Upper lobe of left lung (tissue), 6 donors: Measurements from ENCODE around the gene MSL1. TPM values are rescaled to one million over a fixed set of nuclear protein-coding genes. Genes with fewer than 3 reads are reported as not detected.

Experiments used
- ATAC-seq, 2 donors: fragments of 200-7000 bp; cut with Tn5 transposase; one replicate each; pipeline ENCODE4 v1.9.1; 2022; ENCODE audit warnings: mild to moderate bottlenecking in 2 of 2, moderate library complexity in 2 of 2; ENCODE audit not compliant: low FRiP score in 2 of 2
- DNase-seq, 2 donors: peaks; one replicate each; pipeline ENCODE4 v3.0.0-alpha.2; 2019 to 2020
- H3K27ac ChIP-seq, 4 donors: fragments of 200-600 bp; sonication (generic); one replicate each; pipeline ENCODE4 v1.5.1; 2016 to 2019
- H3K27me3 ChIP-seq, 4 donors: fragments of 200-600 bp; sonication (generic); one replicate each; pipeline ENCODE4 v1.5.1; 2017 to 2019
- H3K36me3 ChIP-seq, 4 donors: fragments of 200-600 bp; sonication (generic); one replicate each; pipeline ENCODE4 v1.5.1; 2016 to 2019
- H3K4me1 ChIP-seq, 4 donors: fragments of 200-600 bp; sonication (generic); one replicate each; pipeline ENCODE4 v1.5.1; 2018 to 2019
- H3K4me3 ChIP-seq, 4 donors: fragments of 200-600 bp; sonication (generic); one replicate each; pipeline ENCODE4 v1.5.1; 2017 to 2019; ENCODE audit warnings: mild to moderate bottlenecking in 2 of 4, moderate library complexity in 1 of 4
- H3K9me3 ChIP-seq, 4 donors: fragments of 200-600 bp; sonication (generic); one replicate each; pipeline ENCODE4 v1.5.1; 2018 to 2019
- CTCF ChIP-seq, 6 experiments: fragments of 450-650 bp in 4 of 6; fragments of 200-600 bp in 2 of 6; sonication (generic) in 2 of 6; IDR thresholded peaks; one replicate each; pipeline ENCODE4 v1.5.1; 2016 to 2019; ENCODE audit warnings: antibody characterized with exemption in 6 of 6
- EP300 ChIP-seq, 4 donors: sonication (generic); formaldehyde crosslinking; IDR thresholded peaks; one replicate each; pipeline ENCODE4 v1.5.1; 2017; ENCODE audit warnings: antibody characterized with exemption in 4 of 4, control low read depth in 2 of 4
- POLR2A ChIP-seq, 4 donors: fragments of 450-650 bp; IDR thresholded peaks; one replicate each; pipeline ENCODE4 v1.5.1; 2016 to 2017; ENCODE audit warnings: antibody characterized with exemption in 4 of 4, mild to moderate bottlenecking in 2 of 4
- POLR2AphosphoS5 ChIP-seq, 2 donors: sonication (generic); formaldehyde crosslinking; IDR thresholded peaks; one replicate each; pipeline ENCODE4 v1.5.1; 2017; ENCODE audit warnings: antibody characterized with exemption in 2 of 2
- WGBS, 2 donors: methylation state at CpG; one replicate each; pipeline ENCODE4 v1.1.5; 2017 to 2018; 5-methylcytosine and 5-hydroxymethylcytosine counted together
- total RNA-seq, 6 donors: library from RNA; depleted of rRNA in 4 of 6; stranded (reverse); fragments of >200 nt in 4 of 6; gene quantifications; one replicate each; pipeline versions ENCODE4 v1.1.0 to v1.2.1, GENCODE V29; 2016 to 2021
- donor health status: DM: no; HTN: no; CAD: no; lungs with moderate emphysema.
- donor health status: DM: no; HTN: yes; CAD: no; lungs with severe emphysema.

MSL1 gene
- total RNA-seq, 6 donors from 2014 or later: 57.6 to 240 (median 97.0) TPM

DNA sequence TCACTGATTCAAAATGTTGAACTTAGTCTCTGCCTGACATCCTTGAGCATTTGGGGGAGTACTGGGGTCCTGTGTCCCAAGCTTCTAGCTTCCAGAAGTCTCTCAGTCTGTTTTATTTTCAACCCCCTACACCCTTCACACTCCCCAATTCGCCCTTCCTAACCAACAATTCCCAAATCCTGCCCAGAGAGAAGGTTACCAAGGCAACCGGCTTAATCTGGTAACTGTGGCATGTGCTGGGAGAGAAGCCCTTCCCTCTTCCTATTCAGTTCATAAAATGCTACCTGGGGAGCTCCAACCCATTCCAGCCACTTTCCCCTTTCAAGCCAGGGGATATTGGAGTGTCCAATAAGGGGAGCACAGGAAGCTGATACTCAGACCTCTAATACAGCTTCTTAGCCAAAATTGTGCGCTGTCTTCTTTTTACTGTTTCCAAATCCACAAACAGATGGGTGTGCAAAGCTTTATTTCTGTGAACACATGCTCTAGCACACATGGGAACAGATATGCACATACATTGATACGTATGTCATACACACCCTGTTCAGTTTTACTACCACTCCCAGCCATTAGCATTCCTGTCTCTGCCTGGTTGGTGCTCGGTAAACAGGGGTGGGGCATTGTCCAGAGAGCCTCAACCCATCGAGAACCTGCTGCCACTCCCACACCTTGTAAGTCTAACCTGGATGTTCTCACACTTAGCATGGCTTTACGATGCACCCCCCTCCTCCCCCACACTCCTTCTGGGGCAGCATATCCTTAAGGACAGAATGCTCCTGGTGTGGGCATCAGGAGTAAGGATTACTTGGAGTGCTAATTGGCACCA lies 54.4 kb downstream of the MSL1 start:
- Histone ChIP-seq H3K4me3 (no peak overlapping the region), H3K36me3 (peaks cover 0 to 44% (median 19%) of the 10 kb centered on the region in 4 donors), H3K27ac (peak overlapping the region; percentile 53 to 74 (median 58)), H3K9me3 (no peaks in the 10 kb centered on the region), H3K4me1 (peaks cover 14 to 21% (median 17%) of the 10 kb centered on the region in 4 donors), H3K27me3 (no peaks in the 10 kb centered on the region)
- peak in 1 of 2 donors; percentile 83 for DNase-seq
- peak; percentile 16 to 85 for ATAC-seq
- no peak for TF ChIP-seq POLR2AphosphoS5 (IDR thresholded peaks at IDR 0.05)
- no peak for TF ChIP-seq POLR2A (IDR thresholded peaks at IDR 0.05)
- TF ChIP-seq EP300 (IDR thresholded peaks at IDR 0.05): no peak
- TF ChIP-seq CTCF (IDR thresholded peaks at IDR 0.05): no peak
- WGBS, 2 donors: 73 to 86% methylated on average over 7 of the region's 7 CpGs

DNA sequence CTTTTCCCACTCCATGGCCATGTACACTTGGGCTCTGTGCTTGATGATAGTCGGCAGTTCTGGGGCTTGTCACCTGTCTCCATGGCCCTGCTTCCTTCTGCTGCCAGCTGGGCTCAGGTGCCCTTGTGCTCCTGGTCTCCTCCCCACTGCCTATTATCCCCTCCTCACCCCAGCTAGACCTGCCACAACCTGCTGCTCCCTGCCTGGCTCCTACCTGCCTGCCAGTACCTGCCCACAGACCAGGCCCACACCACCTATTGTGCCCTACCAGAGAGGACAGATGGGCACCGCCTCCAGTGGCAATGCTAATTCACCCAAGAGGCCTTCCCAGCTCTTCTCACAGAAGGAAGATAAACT lies 55.0 kb downstream of the MSL1 start:
- H3K27me3 ChIP-seq: no peaks in the 10 kb centered on the region
- H3K4me3 ChIP-seq: peak overlapping the region in 1 of 4 donors; percentile 58
- peaks cover 0 to 38% (median 13%) of the 10 kb centered on the region in 4 donors for H3K36me3 ChIP-seq
- no peak for TF ChIP-seq POLR2A (IDR thresholded peaks at IDR 0.05)
- TF ChIP-seq CTCF (IDR thresholded peaks at IDR 0.05): no peak
- no peak for TF ChIP-seq EP300 (IDR thresholded peaks at IDR 0.05)
- no peak for TF ChIP-seq POLR2AphosphoS5 (IDR thresholded peaks at IDR 0.05)
- peaks cover 14 to 21% (median 17%) of the 10 kb centered on the region in 4 donors for H3K4me1 ChIP-seq
- H3K9me3 ChIP-seq: no peaks in the 10 kb centered on the region
- DNase-seq (peak in 1 of 2 donors; percentile 55), ATAC-seq (peak; percentile 6 to 73)
- 63 to 75% methylated on average over 2 of the region's 2 CpGs for WGBS, 2 donors
- H3K27ac ChIP-seq: peak overlapping the region; percentile 52 to 74 (median 58)

GRCh38 chr17:40177275-40177874 lies 55.6 kb downstream of the MSL1 start, which contains the start of gene RAPGEFL1:
Gene RAPGEFL1 (plus strand): TSS chr17:40177470. CDS start chr17:40177862, 392 bp downstream.
- H3K27me3 ChIP-seq: no peaks in the 10 kb centered on the region
- H3K4me3 ChIP-seq: peak within 1 kb of the TSS in 3 of 4 donors; percentile 36 to 58 (median 54)
- H3K36me3 ChIP-seq: peaks cover 0 to 31% (median 7%) of the 10 kb centered on the region in 4 donors
- DNase-seq (peak; percentile 83 to 97), ATAC-seq (peak; percentile 82 to 90)
- peaks cover 14 to 21% (median 17%) of the 10 kb centered on the region in 4 donors for H3K4me1 ChIP-seq
- peak within 1 kb of the TSS; percentile 52 to 74 (median 58) for H3K27ac ChIP-seq
- WGBS, 2 donors: 5 to 6% methylated on average over 25 to 44 of the region's 57 CpGs
- H3K9me3 ChIP-seq: no peaks in the 10 kb centered on the region
- TF ChIP-seq CTCF (IDR thresholded peaks at IDR 0.05) (no peak), POLR2A (IDR thresholded peaks at IDR 0.05) (peak in 1 of 4 donors; percentile 41)

DNA sequence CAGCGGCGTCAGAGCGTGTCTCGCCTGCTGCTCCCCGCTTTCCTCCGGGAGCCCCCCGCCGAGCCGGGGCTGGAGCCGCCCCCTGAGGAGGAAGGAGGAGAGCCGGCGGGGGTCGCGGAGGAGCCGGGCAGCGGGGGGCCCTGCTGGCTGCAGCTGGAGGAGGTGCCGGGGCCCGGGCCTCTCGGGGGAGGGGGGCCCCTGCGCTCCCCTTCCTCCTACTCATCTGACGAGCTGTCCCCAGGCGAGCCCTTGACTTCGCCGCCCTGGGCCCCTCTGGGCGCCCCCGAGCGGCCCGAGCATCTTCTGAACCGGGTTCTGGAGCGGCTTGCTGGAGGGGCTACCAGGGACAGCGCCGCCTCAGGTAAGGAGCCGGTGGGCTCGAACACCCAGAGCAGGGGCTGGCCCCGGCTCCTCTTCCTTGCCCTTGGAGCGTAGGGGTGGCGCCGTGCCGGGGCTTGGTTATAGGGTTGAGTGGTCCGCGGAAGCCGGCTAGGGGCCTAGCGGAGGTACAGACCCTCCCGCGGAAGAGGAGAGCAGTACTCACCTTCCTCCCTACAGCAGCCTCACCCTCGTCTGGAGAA lies 56.3 kb downstream of the MSL1 start:
- no peak for DNase-seq
- H3K4me3 ChIP-seq: peak overlapping the region in 3 of 4 donors; percentile 36 to 58 (median 54)
- TF ChIP-seq POLR2A (IDR thresholded peaks at IDR 0.05): no peak
- no peak for TF ChIP-seq CTCF (IDR thresholded peaks at IDR 0.05)
- TF ChIP-seq POLR2AphosphoS5 (IDR thresholded peaks at IDR 0.05): no peak
- no peak for TF ChIP-seq EP300 (IDR thresholded peaks at IDR 0.05)
- no peaks in the 10 kb centered on the region for H3K9me3 ChIP-seq
- H3K27ac ChIP-seq: peak overlapping the region in 2 of 4 donors; percentile 2 to 5
- 30 to 67% methylated on average over 2 to 34 of the region's 46 CpGs for WGBS, 2 donors
- no peak for ATAC-seq
- peaks cover 14 to 21% (median 17%) of the 10 kb centered on the region in 4 donors for H3K4me1 ChIP-seq
- no peaks in the 10 kb centered on the region for H3K27me3 ChIP-seq
- peaks cover 0 to 26% (median 3%) of the 10 kb centered on the region in 4 donors for H3K36me3 ChIP-seq
